ENCODE measurements around the gene ITGA7.

The ITGA7 gene

DNA sequence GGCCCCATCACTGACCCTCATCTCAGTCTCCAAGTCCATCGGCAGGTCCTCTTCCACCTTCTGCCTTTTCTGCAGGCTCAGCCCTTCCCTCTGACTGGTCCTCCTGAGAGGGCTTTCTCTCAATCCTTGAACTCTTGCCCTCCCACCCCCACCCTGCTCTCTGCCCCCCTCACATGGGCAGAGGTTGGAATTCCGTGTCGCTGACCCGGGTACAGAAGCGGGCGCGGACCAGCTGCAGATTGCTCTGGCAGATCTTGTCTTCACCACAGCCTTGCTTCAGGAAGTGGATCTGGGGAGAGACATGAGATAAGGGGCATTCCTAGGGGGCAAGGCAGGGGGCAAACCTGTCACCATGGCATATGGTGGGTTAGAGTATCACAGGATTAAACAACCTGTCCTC lies 12.4 kb downstream of the ITGA7 start:
- DNase-seq (ENCODE audit: low read depth), result no peak
- H3K4me3 ChIP-seq (replicated peaks; ENCODE audit: low read depth, low read length), result no peak overlapping the region
- TF ChIP-seq, protein P1, sequence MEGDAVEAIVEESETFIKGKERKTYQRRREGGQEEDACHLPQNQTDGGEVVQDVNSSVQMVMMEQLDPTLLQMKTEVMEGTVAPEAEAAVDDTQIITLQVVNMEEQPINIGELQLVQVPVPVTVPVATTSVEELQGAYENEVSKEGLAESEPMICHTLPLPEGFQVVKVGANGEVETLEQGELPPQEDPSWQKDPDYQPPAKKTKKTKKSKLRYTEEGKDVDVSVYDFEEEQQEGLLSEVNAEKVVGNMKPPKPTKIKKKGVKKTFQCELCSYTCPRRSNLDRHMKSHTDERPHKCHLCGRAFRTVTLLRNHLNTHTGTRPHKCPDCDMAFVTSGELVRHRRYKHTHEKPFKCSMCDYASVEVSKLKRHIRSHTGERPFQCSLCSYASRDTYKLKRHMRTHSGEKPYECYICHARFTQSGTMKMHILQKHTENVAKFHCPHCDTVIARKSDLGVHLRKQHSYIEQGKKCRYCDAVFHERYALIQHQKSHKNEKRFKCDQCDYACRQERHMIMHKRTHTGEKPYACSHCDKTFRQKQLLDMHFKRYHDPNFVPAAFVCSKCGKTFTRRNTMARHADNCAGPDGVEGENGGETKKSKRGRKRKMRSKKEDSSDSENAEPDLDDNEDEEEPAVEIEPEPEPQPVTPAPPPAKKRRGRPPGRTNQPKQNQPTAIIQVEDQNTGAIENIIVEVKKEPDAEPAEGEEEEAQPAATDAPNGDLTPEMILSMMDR (IDR thresholded peaks at IDR 0.05; ENCODE audit: low read length, missing control alignments), result no peak

DNA sequence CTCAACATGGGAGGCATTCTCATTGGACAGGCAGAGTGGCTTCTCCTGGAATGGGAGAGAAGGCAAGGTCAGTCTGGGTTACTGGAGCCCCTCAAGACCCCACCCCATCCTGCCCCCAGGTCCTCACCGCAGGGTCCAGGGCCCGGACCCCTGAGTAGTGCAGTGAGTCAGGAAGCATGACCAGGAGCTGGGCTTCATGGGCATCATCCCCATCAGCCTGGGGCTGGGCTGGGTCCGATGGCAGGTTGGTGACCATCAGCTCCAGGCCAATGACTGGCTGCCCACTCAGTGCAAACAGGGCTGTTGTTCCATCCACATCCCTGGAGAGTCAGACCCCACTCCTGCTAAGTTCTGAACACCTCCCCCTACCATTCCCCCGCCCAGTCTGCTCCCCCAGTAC lies 13.1 kb downstream of the ITGA7 start:
- DNase-seq (ENCODE audit: low read depth), result no peak
- TF ChIP-seq, protein P1 (IDR thresholded peaks at IDR 0.05; ENCODE audit: low read length, missing control alignments), result no peak
- no peak overlapping the region for H3K4me3 ChIP-seq (replicated peaks; ENCODE audit: low read depth, low read length)

DNA sequence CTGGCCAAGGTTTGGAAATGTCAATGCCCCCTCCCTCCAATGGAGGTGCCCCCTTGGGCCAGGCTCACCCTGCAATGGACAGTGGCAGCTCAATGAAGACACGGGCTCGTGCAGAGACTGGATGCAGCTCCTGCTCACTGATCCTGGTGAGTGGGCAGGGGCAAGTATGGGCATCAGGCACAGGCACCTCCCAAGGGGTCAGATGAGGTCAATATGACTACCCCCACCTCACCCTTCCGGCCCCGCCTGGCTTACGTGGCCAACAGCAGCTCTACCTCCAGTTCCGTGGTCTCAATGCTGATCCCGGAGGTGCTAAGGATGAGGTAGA lies 13.6 kb downstream of the ITGA7 start:
- DNase-seq (ENCODE audit: low read depth), result no peak
- no peak overlapping the region for H3K4me3 ChIP-seq (replicated peaks; ENCODE audit: low read depth, low read length)
- TF ChIP-seq, protein P1 (IDR thresholded peaks at IDR 0.05; ENCODE audit: low read length, missing control alignments), result no peak

DNA sequence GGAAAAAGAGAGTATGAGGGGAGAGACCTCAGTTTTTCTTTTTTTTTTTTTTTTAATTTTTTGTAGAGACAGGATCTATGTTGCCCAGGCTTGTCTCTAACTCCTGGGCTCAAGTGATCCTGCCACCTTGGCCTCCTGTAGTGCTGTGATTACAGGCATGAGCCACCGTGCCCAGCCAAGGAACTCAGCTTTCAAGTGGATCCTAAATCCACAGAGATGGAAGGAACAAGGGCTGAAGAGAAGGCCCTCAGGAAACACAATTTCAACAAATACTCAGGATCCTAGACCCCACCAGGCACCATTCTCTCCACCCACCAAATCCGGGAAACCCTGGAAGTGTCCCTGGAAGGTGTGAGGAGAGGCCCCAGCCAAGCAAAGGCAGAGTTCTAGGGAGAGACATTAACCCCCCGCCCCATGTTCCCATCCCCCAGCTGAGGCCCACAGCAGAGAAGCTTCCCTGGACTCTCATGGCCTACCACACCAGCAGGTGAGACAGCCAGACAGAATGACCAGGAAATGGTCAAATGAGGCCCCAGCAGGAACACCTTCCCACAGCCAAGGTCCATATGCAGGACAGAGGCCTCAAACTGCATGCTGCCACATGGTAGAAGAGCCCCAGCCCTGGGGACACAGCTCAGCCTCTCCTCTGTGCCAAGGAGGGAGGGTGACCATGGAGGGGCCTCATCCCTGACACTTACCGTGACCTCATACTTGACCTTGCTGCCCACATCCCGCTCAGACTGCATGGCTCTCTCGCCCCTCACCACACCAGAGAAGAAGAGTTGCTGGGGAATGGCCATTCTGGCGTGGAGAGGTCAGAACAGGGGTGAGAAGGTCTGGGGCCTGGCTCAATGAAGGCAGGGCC lies 14.1 kb downstream of the ITGA7 start:
- H3K4me3 ChIP-seq (replicated peaks; ENCODE audit: low read depth, low read length), result no peak overlapping the region
- TF ChIP-seq, protein P1 (IDR thresholded peaks at IDR 0.05; ENCODE audit: low read length, missing control alignments), result no peak
- DNase-seq (ENCODE audit: low read depth), result no peak

DNA sequence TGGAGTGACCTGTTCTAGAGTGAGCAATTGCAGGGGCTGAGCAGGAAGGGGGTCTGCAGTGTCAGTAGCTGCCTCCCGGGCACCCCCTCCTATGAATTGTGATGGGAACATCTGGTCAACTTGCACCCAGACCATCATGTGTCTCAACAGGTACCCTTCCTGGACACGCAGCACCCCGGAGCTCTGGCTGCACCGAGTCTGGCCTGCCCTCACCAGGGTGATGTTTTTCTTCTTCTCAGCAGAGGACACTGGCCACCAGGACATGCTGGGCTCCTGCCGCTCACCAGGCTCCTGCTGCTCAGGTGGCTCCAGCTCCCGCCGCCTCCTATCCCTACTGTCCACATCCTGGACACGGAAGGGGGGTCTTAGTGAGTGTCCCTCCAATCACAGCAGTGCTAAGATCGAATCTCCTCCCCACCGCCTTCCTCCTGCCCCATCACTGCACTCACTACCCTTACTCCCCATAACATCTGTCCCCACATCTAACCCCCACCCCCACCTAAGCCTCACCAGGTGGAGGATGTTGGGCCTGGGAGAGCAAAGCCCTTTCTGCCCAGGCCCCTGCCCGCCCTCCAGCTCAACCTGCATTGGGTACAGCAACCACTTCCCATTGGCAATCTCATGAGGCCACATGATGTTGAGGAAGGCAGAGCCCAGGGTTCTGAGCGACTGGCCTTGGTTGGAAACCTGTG lies 14.9 kb downstream of the ITGA7 start:
- no peak overlapping the region for H3K4me3 ChIP-seq (replicated peaks; ENCODE audit: low read depth, low read length)
- TF ChIP-seq, protein P1 (IDR thresholded peaks at IDR 0.05; ENCODE audit: low read length, missing control alignments), result no peak
- no peak for DNase-seq (ENCODE audit: low read depth)

DNA sequence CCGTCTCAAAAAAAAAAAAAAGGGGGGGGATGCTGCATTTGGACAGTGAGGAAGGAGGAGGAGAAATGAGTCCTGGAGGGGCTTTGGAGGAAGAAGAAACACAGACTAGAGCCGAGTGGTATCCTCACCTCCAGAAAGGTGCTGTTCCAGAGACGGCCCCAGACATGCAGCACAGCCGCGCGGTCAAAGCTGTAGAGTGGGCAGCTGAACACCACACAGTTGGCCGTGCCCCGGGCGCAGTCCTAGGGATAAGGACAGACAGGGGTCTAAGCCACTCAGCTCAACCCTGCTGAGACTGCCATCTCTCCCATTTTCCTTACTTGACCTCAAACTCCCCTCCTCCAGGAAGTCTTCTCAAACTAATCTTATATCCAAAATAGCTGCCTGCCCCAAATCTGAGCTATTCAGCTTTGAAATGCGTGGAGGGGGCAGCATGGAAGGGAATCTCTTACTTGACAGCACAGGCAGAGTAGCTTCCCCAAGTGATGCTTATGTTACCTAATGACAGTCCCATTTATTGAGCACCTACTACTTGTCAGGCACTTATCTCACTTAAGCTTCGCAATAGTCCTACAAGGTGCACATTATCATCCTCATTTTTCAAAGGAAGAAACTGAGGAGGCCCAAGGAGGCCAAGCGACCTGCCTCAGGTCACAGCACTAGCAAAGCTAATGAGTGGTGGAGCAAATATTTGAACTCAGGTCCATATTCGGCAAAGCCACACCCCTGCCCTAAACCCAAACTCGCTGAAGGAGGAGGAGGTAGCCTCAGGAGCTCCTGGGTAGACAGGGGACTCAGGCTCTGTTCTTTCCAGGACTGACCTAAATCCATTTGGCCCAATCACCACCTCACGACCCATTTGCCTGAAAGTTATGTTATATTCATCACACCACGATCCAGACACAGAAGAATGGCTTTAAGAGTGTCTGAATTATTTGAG lies 18.7 kb downstream of the ITGA7 start:
- no peak overlapping the region for H3K4me3 ChIP-seq (replicated peaks; ENCODE audit: low read depth, low read length)
- TF ChIP-seq, protein P1 (IDR thresholded peaks at IDR 0.05; ENCODE audit: low read length, missing control alignments), result no peak
- DNase-seq (ENCODE audit: low read depth), result no peak

Data from fibroblast of pulmonary artery (primary cell).